Skeletal muscle satellite cell (primary cell): ENCODE measurements around the gene VWC2L. TPM values are rescaled to one million over a fixed set of nuclear protein-coding genes. Genes with fewer than 3 reads are reported as not detected.

Experiments used
- H3K27me3 ChIP-seq: 2 replicates; pipeline ENCODE4 v1.7.0; 2013; ENCODE audit warnings: low read length; ENCODE audit not compliant: control insufficient read depth, insufficient read depth
- H3K36me3 ChIP-seq: 2 replicates; pipeline ENCODE4 v1.7.0; 2013; ENCODE audit warnings: mild to moderate bottlenecking, control low read depth, low read length; ENCODE audit not compliant: insufficient read depth
- H3K4me1 ChIP-seq: 2 replicates; pipeline ENCODE4 v1.7.0; 2013; ENCODE audit warnings: low read length; ENCODE audit not compliant: control insufficient read depth, insufficient read depth
- H3K4me2 ChIP-seq: 2 replicates; pipeline ENCODE4 v1.7.0; 2013; ENCODE audit warnings: mild to moderate bottlenecking, low read length
- H3K4me3 ChIP-seq: 2 replicates; pipeline ENCODE4 v1.7.0; 2013; ENCODE audit warnings: low read length
- H3K9ac ChIP-seq: 2 replicates; pipeline ENCODE4 v1.7.0; 2013; ENCODE audit warnings: mild to moderate bottlenecking, low read depth, low read length, moderate library complexity
- H3K9me3 ChIP-seq: replicated peaks from 2 replicates; pipeline ENCODE4 v1.7.0; 2013; ENCODE audit warnings: mild to moderate bottlenecking, control low read depth, low read length
- total RNA-seq: library from RNA; depleted of rRNA; stranded (reverse); fragments of >200 nt; gene quantifications from 2 replicates; pipeline ENCODE4 v1.2.3, GENCODE V29; 2012; rRNA removed

The VWC2L gene
- not detected in 2 replicates for total RNA-seq

DNA sequence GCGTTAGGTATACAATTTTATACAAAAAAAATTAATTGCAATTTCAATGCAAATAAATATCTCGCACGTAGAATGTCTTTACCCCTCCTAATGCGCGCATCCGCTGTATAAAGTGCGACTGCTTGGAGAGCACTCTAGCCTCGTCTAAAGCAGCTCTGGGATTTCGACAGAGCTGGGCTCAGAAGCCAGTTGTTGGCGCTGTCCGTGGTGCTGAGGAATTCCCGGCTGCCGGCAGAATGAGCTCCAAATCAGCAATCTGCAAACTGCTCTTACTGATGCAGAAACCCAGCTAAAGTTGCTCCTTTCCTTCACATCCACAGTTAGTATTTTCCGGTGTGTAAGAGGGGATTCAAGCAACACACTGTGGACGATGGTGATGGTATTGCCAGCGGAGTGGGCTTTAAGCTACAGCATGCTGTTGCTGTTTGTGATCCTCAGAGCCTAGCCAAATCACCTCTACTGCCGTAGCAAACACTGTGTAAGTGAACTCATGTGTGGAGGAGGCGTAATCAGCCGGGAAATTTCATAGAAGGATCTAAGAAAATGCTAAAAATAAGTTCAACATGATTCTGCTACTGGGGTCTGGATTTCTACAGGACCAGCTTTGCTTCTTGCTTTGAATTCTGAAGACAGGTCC lies at the start of gene VWC2L:
Gene VWC2L (plus strand): TSS at position 137 of the 637 bp plus-strand sequence. CDS start 3,140 bp downstream, outside the sequence.
- Histone ChIP-seq H3K9ac (no peak within 1 kb of the TSS), H3K36me3 (no peaks in the 10 kb centered on the region), H3K27me3 (no peaks in the 10 kb centered on the region), H3K4me2 (no peak within 1 kb of the TSS), H3K9me3 (no peaks in the 10 kb centered on the region), H3K4me1 (no peaks in the 10 kb centered on the region), H3K4me3 (no peak within 1 kb of the TSS)

DNA sequence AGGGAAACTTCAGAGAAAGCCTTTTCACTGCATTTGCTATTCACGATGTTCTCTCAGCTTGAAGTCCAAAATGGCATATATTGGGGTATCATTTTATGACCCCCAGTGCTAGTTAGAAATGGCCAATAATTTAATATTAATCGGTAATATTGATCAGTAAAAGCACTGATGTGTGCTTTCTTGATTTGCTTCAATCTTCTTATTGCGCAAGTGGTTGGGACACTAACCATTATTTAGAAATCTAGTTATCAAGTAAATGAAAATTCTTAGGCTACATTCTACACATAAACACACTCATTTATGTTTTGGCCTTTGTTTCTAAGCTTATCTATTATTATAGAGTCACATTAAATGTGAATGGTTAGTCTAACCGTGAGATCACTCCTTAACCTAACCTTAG lies 49.7 kb upstream of the VWC2L start:
- no peaks in the 10 kb centered on the region for H3K27me3 ChIP-seq

DNA sequence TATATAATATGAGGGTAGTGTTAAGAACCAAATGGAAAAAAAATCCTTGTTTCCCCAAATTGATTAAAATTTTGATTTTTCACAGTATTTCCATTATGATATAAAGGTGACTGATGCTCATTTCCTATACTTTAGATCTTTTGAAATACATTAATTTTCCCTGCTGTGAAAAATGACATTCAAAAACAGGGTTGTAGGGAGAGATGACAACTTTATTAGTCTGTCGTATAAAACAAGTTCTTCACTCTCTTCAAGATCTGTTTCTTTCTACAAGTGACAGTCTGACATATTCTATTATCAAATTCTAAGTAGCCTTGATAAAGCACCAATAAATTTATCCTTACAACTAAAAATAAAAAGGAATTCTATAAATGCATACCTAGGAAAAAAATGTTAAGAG lies 45.3 kb upstream of the VWC2L start:
- H3K4me1 ChIP-seq, result no peaks in the 10 kb centered on the region
- H3K4me3 ChIP-seq, result no peak overlapping the region
- H3K27me3 ChIP-seq, result no peaks in the 10 kb centered on the region
- no peak overlapping the region for H3K4me2 ChIP-seq
- H3K36me3 ChIP-seq, result no peaks in the 10 kb centered on the region
- H3K9me3 ChIP-seq, result no peaks in the 10 kb centered on the region
- H3K9ac ChIP-seq, result no peak overlapping the region

More for the DNA sequence above, 49.7 kb upstream of the VWC2L start:
- Histone ChIP-seq H3K4me3 (no peak overlapping the region), H3K4me1 (no peaks in the 10 kb centered on the region), H3K9me3 (no peaks in the 10 kb centered on the region), H3K36me3 (no peaks in the 10 kb centered on the region), H3K4me2 (no peak overlapping the region), H3K9ac (no peak overlapping the region)

DNA sequence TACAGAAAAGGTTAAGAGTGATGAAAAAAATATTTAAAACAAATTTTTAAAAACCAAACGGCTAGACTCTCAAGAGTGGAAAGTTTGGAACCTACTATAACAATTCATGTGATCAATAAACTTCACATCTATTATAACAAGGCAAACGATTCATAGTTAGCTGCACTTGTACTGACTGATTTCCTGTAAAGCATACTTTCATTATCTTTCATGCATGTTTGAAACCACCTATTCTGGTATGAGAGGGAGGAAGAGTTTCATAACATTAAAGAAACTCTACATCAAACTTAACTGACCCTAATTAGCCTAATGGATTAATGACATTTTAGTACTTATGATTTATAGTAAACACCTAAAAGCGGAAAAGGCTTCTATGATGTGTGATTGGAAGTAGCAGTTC lies 43.7 kb upstream of the VWC2L start:
- Histone ChIP-seq H3K4me1 (no peaks in the 10 kb centered on the region), H3K9me3 (no peaks in the 10 kb centered on the region), H3K9ac (no peak overlapping the region), H3K36me3 (no peaks in the 10 kb centered on the region), H3K4me2 (no peak overlapping the region), H3K27me3 (no peaks in the 10 kb centered on the region), H3K4me3 (no peak overlapping the region)

DNA sequence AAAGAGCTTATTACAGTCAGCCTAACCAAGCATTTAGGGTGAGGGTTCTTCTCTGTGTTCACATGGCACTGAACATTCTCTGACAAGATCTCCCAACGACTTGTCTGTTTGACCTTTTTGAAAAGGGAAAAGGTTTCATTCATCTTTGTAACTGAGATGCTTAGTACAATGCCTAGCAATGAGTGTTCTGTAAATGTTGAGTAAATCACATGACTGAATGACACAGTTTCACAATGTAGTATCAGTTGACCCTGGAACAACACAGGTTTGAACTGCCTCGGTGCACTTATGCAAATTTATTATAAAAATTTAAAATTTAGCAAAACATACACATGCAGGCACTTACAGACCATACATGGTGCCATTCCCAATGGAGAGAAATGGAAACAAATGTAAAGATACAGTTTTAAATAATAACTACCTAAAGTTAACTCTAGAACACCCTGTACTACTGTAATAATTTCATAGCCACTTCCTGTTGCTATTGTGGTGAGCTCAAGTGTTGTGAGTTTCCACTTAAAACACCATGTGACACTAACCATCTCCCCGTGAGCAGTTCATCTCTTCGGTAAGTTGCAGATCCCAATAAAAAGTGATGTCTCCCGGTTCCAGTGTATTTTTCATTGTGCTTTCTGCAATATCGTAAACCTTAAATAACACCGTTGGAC lies 34.1 kb upstream of the VWC2L start:
- H3K36me3 ChIP-seq, result no peaks in the 10 kb centered on the region
- H3K4me2 ChIP-seq, result no peak overlapping the region
- H3K4me3 ChIP-seq, result no peak overlapping the region
- H3K27me3 ChIP-seq, result no peaks in the 10 kb centered on the region
- no peaks in the 10 kb centered on the region for H3K4me1 ChIP-seq
- no peaks in the 10 kb centered on the region for H3K9me3 ChIP-seq
- no peak overlapping the region for H3K9ac ChIP-seq

DNA sequence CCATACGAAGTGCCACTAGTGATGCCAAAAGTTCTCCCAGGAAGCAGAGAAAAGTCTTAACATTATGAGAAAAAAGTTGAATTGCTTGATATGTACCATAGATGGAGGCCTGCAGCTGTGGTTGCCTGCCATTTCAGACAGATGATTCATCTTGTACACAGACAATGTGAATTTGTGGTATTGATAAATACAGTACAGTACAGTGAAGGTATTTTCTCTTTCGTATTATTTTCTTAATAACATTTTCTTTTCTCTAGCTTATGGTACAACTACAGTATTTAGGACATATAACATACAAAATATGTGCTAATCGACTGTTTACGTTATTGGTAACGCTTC lies 33.6 kb upstream of the VWC2L start:
- Histone ChIP-seq H3K4me2 (no peak overlapping the region), H3K36me3 (no peaks in the 10 kb centered on the region), H3K9me3 (no peaks in the 10 kb centered on the region), H3K9ac (no peak overlapping the region), H3K4me1 (no peaks in the 10 kb centered on the region), H3K27me3 (no peaks in the 10 kb centered on the region), H3K4me3 (no peak overlapping the region)

DNA sequence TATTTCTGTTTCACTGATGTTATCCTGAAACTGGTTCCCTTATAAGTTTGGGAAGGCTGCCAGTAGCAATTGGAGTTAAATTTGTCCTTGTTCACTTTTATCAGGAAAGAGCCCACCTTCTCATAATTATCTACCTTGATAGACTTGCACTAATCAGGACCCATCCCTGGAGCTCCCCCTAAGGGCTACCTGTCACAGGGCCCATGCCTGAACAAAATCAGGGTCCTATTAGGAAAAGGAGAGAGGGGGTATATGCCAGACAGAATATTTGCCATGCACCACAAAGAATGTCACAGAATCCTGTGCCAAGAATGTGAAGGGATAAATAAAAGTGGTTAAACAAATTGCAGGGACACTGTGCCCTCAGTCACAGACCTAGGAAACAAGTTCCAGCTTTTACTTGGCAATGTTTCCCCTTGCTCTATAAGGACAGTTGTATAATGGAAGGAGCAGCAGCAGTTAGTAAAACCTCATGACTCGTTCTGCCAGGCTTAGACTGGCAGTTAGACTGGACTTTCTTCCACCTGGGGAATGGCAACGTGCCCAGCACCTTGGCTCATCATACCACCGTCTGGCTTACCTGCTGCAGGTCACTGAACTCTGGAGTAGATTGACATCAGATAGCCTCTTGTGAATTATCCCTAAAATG lies 32.3 kb upstream of the VWC2L start:
- Histone ChIP-seq H3K4me3 (no peak overlapping the region), H3K9me3 (no peaks in the 10 kb centered on the region), H3K9ac (no peak overlapping the region), H3K4me2 (no peak overlapping the region), H3K27me3 (no peaks in the 10 kb centered on the region), H3K36me3 (no peaks in the 10 kb centered on the region), H3K4me1 (no peaks in the 10 kb centered on the region)

DNA sequence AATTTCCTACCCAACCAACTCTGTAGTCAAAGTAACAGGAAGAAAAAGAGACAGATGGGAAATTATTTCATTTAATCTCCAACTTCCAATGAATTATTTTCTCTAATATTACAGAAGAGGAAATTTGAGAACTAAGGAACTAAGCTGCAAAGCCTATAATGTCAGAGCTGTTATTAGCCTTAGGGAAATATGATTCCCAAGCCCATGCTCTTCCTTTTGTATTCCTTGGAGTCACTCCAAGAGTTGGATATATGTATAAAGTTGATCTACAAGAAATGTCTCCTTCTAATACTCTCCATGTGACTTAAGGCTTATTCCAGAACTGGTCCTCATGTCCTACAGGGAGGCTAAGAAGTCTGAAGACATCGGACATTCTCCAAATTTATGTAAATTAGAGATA lies 31.6 kb upstream of the VWC2L start:
- no peaks in the 10 kb centered on the region for H3K9me3 ChIP-seq
- H3K27me3 ChIP-seq, result no peaks in the 10 kb centered on the region
- no peaks in the 10 kb centered on the region for H3K36me3 ChIP-seq
- H3K4me3 ChIP-seq, result no peak overlapping the region
- no peak overlapping the region for H3K4me2 ChIP-seq
- H3K9ac ChIP-seq, result no peak overlapping the region
- H3K4me1 ChIP-seq, result no peaks in the 10 kb centered on the region

DNA sequence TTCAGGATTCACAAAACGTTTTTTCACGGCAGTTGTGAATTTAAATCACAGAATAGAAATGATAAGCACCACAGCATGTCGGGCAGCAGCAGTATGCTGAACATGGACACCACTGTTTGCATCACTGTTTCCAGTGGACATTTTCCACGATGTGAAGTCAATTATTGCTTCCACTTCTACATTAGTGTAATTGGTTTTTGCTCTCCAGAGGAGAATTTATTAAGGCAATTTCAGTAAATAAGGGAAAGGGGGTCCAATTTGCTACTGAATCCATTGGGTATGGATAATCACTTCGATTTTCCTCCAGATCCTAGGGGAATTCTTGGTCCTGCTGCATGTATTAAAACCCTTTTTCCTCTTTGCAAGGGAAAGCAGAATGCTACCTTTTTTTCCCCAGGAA lies 30.2 kb upstream of the VWC2L start:
- no peaks in the 10 kb centered on the region for H3K27me3 ChIP-seq
- no peak overlapping the region for H3K4me3 ChIP-seq
- H3K4me2 ChIP-seq, result no peak overlapping the region
- H3K9me3 ChIP-seq, result no peaks in the 10 kb centered on the region
- H3K9ac ChIP-seq, result no peak overlapping the region
- H3K4me1 ChIP-seq, result no peaks in the 10 kb centered on the region
- no peaks in the 10 kb centered on the region for H3K36me3 ChIP-seq

DNA sequence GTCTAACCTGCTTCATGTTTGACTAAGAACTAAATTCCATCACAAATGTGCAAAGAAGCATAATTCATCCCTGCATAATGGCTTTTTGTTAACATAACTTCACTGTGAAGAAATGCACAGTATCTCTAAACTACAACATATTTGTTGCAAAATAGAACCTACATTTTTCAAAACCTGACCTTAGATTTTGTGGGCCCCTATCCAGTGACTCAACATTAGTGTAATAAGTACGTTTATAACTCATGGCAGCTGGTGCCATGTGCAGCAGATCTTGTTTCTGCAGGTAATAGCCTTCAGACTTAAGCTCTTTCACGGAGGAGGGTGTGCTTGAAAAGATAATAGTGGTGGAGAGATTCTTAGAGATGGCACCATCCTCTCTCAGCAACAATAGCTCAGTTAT lies 28.6 kb upstream of the VWC2L start:
- Histone ChIP-seq H3K4me3 (no peak overlapping the region), H3K9me3 (no peaks in the 10 kb centered on the region), H3K4me2 (no peak overlapping the region), H3K4me1 (no peaks in the 10 kb centered on the region), H3K36me3 (no peaks in the 10 kb centered on the region), H3K27me3 (no peaks in the 10 kb centered on the region), H3K9ac (no peak overlapping the region)

DNA sequence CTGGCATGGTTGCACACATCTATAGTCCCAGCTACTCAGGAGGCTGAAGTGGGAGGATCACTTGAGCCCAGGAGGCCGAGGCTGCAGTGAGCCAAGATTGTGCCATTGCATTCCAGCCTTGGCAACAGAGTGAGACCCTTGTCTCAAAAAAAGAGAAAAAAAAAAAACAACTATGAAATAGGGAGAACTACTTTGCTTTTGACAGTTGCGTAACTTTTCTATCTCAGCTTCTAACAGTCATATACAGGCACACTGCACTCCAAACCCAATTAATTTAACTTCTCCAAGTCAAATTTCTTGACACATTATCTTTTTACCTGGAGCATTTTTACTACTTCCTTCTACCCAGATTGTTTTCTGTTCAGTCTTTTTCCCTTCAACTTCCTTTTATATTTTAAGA lies 24.1 kb upstream of the VWC2L start:
- Histone ChIP-seq H3K4me3 (no peak overlapping the region), H3K4me1 (no peaks in the 10 kb centered on the region), H3K36me3 (no peaks in the 10 kb centered on the region), H3K9ac (no peak overlapping the region), H3K4me2 (no peak overlapping the region), H3K27me3 (no peaks in the 10 kb centered on the region), H3K9me3 (no peaks in the 10 kb centered on the region)

DNA sequence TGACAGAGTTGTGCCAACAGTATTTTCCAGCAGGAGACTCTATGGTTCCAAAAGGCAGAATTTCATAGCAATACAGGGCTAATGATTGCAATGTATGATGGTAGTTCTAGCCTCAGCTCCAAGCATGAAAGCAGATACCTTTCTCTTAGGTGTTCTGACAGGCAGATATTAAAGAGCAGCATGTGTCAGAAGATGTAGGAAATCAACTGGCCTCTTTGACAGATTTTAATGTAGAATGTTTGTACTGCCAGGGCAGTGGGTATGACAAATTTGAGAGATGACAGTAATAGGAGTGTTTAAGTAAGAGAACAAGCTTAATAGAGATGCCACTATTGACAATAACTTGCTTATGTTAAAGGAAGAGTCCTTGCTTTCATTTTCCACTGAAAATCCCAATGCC lies 21.5 kb upstream of the VWC2L start:
- Histone ChIP-seq H3K4me2 (no peak overlapping the region), H3K27me3 (no peaks in the 10 kb centered on the region), H3K36me3 (no peaks in the 10 kb centered on the region), H3K9me3 (no peaks in the 10 kb centered on the region), H3K4me3 (no peak overlapping the region), H3K9ac (no peak overlapping the region), H3K4me1 (no peaks in the 10 kb centered on the region)
